Heart left ventricle (tissue), 16 donors: ENCODE data around the gene GAB2. TPM values are rescaled to one million over a fixed set of nuclear protein-coding genes. Genes with fewer than 3 reads are reported as not detected.

Source experiments
- ATAC-seq, 4 donors: fragments of 200-7000 bp; cut with Tn5 transposase; one replicate each; pipeline ENCODE4 v1.9.1; 2020 to 2022; ENCODE audit warnings: moderate library complexity in 4 of 4, mild to moderate bottlenecking in 3 of 4, moderate number of reproducible peaks in 1 of 4
- DNase-seq, 5 donors: peaks; one replicate each; pipeline ENCODE4 v3.0.0-alpha.2; 2020
- H3K27ac ChIP-seq, 12 donors: fragments of 200-600 bp; sonication (generic) in 4 of 12; one replicate each; pipeline versions ENCODE4 v1.5.0 to v1.8.0; 2016 to 2022; ENCODE audit warnings: mild to moderate bottlenecking in 2 of 12
- H3K27me3 ChIP-seq, 9 donors: fragments of 200-600 bp; sonication (generic) in 2 of 9; one replicate each; pipeline versions ENCODE4 v1.5.1 to v1.8.0; 2016 to 2022; ENCODE audit warnings: mild to moderate bottlenecking in 3 of 9
- H3K36me3 ChIP-seq, 9 donors: fragments of 200-600 bp; sonication (generic) in 2 of 9; one replicate each; pipeline versions ENCODE4 v1.5.0 to v1.8.0; 2018 to 2022; ENCODE audit warnings: mild to moderate bottlenecking in 2 of 9
- H3K4me1 ChIP-seq, 12 donors: fragments of 200-600 bp; sonication (generic) in 4 of 12; one replicate each; pipeline versions ENCODE4 v1.5.0 to v1.8.0; 2016 to 2022; ENCODE audit warnings: mild to moderate bottlenecking in 3 of 12
- H3K4me3 ChIP-seq, 12 donors: fragments of 200-600 bp; sonication (generic) in 4 of 12; one replicate each; pipeline versions ENCODE4 v1.5.0 to v1.8.0; 2017 to 2022; ENCODE audit warnings: mild to moderate bottlenecking in 9 of 12, moderate library complexity in 4 of 12
- H3K9me3 ChIP-seq, 12 donors: fragments of 200-600 bp; sonication (generic) in 4 of 12; one replicate each; pipeline versions ENCODE4 v1.5.0 to v1.8.0; 2016 to 2022; ENCODE audit warnings: mild to moderate bottlenecking in 1 of 12
- CTCF ChIP-seq, 12 donors: fragments of 200-600 bp; sonication (generic) in 4 of 12; IDR thresholded peaks; one replicate each; pipeline versions ENCODE4 v1.5.0 to v1.8.0; 2018 to 2022; ENCODE audit warnings: antibody characterized with exemption in 12 of 12, mild to moderate bottlenecking in 5 of 12
- POLR2A ChIP-seq, 2 donors: fragments of 450-650 bp; IDR thresholded peaks; one replicate each; pipeline ENCODE4 v1.6.1; 2017; ENCODE audit warnings: antibody characterized with exemption in 2 of 2, mild to moderate bottlenecking in 2 of 2, moderate library complexity in 2 of 2
- WGBS, 4 donors: extraction: QIAGEN DNeasy Blood & Tissue Kit in 2 of 4; methylation state at CpG; one replicate each; pipeline versions ENCODE4 v1.1.5 to v1.1.7; 2013 to 2018; 5-methylcytosine and 5-hydroxymethylcytosine counted together
- intact Hi-C, 10 donors: fragments of 100-400 bp; cut with DNase I; formaldehyde crosslinking; loops; one replicate each; pipeline versions ENCODE4 v1.11.1 to v1.14.2; 2022
- polyA plus RNA-seq, 2 donors: library from polyadenylated mRNA; stranded (reverse); fragments of 200-250 nt; gene quantifications; one replicate each; pipeline ENCODE4 v1.2.3, GENCODE V29; 2013
- total RNA-seq, 9 donors: library from RNA; depleted of rRNA in 2 of 9; stranded (reverse); fragments of >200 nt in 2 of 9; fragmentation: NEBNext Ultra II Directional in 3 of 9; extraction: Animal tissue kit (Norgen Biotek cat#: 25700) in 3 of 9; gene quantifications; one replicate each; pipeline versions ENCODE4 v1.1.0 to v1.2.4, GENCODE V29; 2016 to 2023
- donor health status: ischemic (EF 13 %, LVEDD 7.1; RV severe dilation, severe dysfunction).
- donor health status: healthy with polysubstance abuse.
- donor health status: DM: no; HTN: yes; CAD: no.
- donor health status: DM: no; HTN: no; CAD: no.
- donor health status: ischemic (EF 25% LVEDD 6.9; RV normal size, moderate dysfunction).
- donor health status: ischemic (EF 25% LVEDD 5.7; RV mildly dilated, moderate dysfunction).
- donor health status: healthy.
- donor health status: DM: yes; HTN: yes; CAD: no.
- donor health status: ischemic (EF 35%, LVEDD 5.7; RV mildly dilated, moderate dysfunction).
- donor health status: nonischemic (EF 11% LVEDD 7.7; RV severe dilation, severe dysfunction).
- donor health status: DM: yes; HTN: yes; CAD: no.
- donor health status: PGD.
- donor health status: ischemic (EF 29% LVEDD 5.4; RV normal size, mild dysfunction).
- donor health status: nonischemic (EF 23%, LVEDD 6.1; RV moderate dilation, normal function).

Gene GAB2
- total and polyA plus RNA-seq, 11 donors, result 6.1 to 53.0 (median 30.0) TPM

- peaks cover 0 to 50% (median 23%) of the 10 kb centered on the region in 9 donors for H3K36me3 ChIP-seq
- no peak overlapping the region for H3K4me3 ChIP-seq
- TF ChIP-seq CTCF (IDR thresholded peaks at IDR 0.05), result no peak
- no peak for TF ChIP-seq POLR2A (IDR thresholded peaks at IDR 0.05)
- no peak for ATAC-seq
- H3K4me1 ChIP-seq, result peaks cover 0 to 12% (median 0%) of the 10 kb centered on the region in 12 donors
- H3K27me3 ChIP-seq, result no peaks in the 10 kb centered on the region
- intact Hi-C loops, result no loop called here
- WGBS, 4 donors, result 90 to 97% (median 95%) methylated on average over 4 of the region's 4 CpGs
- DNase-seq, result no peak
- H3K9me3 ChIP-seq, result no peaks in the 10 kb centered on the region
- no peak overlapping the region for H3K27ac ChIP-seq
These were observed 217.6 kb downstream of the GAB2 start for GRCh38 chr11:78200061-78200460.

- H3K27me3 ChIP-seq, result no peaks in the 10 kb centered on the region
- H3K4me3 ChIP-seq, result no peak overlapping the region
- DNase-seq, result no peak
- peaks cover 0 to 12% (median 0%) of the 10 kb centered on the region in 12 donors for H3K4me1 ChIP-seq
- ATAC-seq, result no peak
- no peak overlapping the region for H3K27ac ChIP-seq
- TF ChIP-seq CTCF (IDR thresholded peaks at IDR 0.05) (no peak), POLR2A (IDR thresholded peaks at IDR 0.05) (no peak)
- 94 to 100% (median 97%) methylated on average over 4 to 5 of the region's 5 CpGs for WGBS, 4 donors
- H3K36me3 ChIP-seq, result peaks cover 0 to 48% (median 23%) of the 10 kb centered on the region in 9 donors
- no peaks in the 10 kb centered on the region for H3K9me3 ChIP-seq
- intact Hi-C loops, result loop anchor here in 1 of 10 donors (5.0 kb wide), 1 partner anchor 42 kb away; no protein-coding TSS in a partner anchor
These were observed 218.0 kb downstream of the GAB2 start for GRCh38 chr11:78199653-78200015.

- 88 to 99% (median 97%) methylated on average over 6 of the region's 6 CpGs for WGBS, 4 donors
- H3K36me3 ChIP-seq, result peaks cover 0 to 48% (median 23%) of the 10 kb centered on the region in 9 donors
- no peak for TF ChIP-seq CTCF (IDR thresholded peaks at IDR 0.05)
- no peaks in the 10 kb centered on the region for H3K9me3 ChIP-seq
- H3K27me3 ChIP-seq, result no peaks in the 10 kb centered on the region
- intact Hi-C loops, result loop anchor here in 1 of 10 donors (5.0 kb wide), 1 partner anchor 42 kb away; no protein-coding TSS in a partner anchor
- no peak overlapping the region for H3K4me3 ChIP-seq
- no peak for DNase-seq
- H3K4me1 ChIP-seq, result peaks cover 0 to 12% (median 0%) of the 10 kb centered on the region in 12 donors
- no peak overlapping the region for H3K27ac ChIP-seq
- ATAC-seq, result no peak
These were observed 218.5 kb downstream of the GAB2 start for GRCh38 chr11:78199015-78199652.

GRCh38 chr11:78197816-78198215 lies 219.8 kb downstream of the GAB2 start:
- no peak for TF ChIP-seq CTCF (IDR thresholded peaks at IDR 0.05)
- no peak for TF ChIP-seq POLR2A (IDR thresholded peaks at IDR 0.05)
- H3K9me3 ChIP-seq, result no peaks in the 10 kb centered on the region
- intact Hi-C loops, result loop anchor here in 1 of 10 donors (5.0 kb wide), 1 partner anchor 41 kb away; no protein-coding TSS in a partner anchor
- no peak for ATAC-seq
- no peak for DNase-seq
- H3K36me3 ChIP-seq, result peaks cover 0 to 42% (median 23%) of the 10 kb centered on the region in 9 donors
- H3K4me3 ChIP-seq, result no peak overlapping the region
- H3K27ac ChIP-seq, result no peak overlapping the region
- no peaks in the 10 kb centered on the region for H3K27me3 ChIP-seq
- peaks cover 0 to 14% (median 5%) of the 10 kb centered on the region in 12 donors for H3K4me1 ChIP-seq
- 77 to 93% (median 85%) methylated on average over 6 to 8 of the region's 8 CpGs for WGBS, 4 donors
